Activated CD8-positive, alpha-beta memory T cell treated with anti-CD3 and anti-CD28 coated beads, Interleukin-2, amount 50 U/mL, for 1 hour (primary cell): ENCODE data around the gene AHNAK.
"Not testable (repeated sequence)": the region's sequence is repeated elsewhere in the genome, so short reads cannot be mapped to it uniquely, and the experiment has no call there.

Experiments
- DNase-seq: peaks from one replicate; pipeline ENCODE4 v3.0.0-alpha.2; 2020; ENCODE audit errors: extremely low read depth

Gene AHNAK

GRCh38 chr11:62535802-62536201 lies 10.8 kb downstream of the AHNAK start:
- no peak for DNase-seq

- no peak for DNase-seq
These were observed 11.6 kb downstream of the AHNAK start for GRCh38 chr11:62534779-62535545.

- DNase-seq: no peak
These were observed 14.5 kb downstream of the AHNAK start for GRCh38 chr11:62532096-62532495.

- DNase-seq: no peak
These were observed 29.8 kb downstream of the AHNAK start for GRCh38 chr11:62516736-62517371.

- no peak for DNase-seq
These were observed 32.5 kb downstream of the AHNAK start for GRCh38 chr11:62514151-62514550.

GRCh38 chr11:62513626-62514025 lies 33.0 kb downstream of the AHNAK start:
- DNase-seq: no peak

GRCh38 chr11:62512961-62513360 lies 33.6 kb downstream of the AHNAK start:
- no peak for DNase-seq

- DNase-seq: no peak
These were observed 38.1 kb downstream of the AHNAK start for GRCh38 chr11:62508336-62509058.

- DNase-seq: no peak
These were observed 39.5 kb downstream of the AHNAK start for GRCh38 chr11:62507125-62507422.

GRCh38 chr11:62506413-62507124 lies 40.0 kb downstream of the AHNAK start:
- DNase-seq: no peak

- no peak for DNase-seq
These were observed 41.0 kb downstream of the AHNAK start for GRCh38 chr11:62505440-62506091.

GRCh38 chr11:62505059-62505439 lies 41.6 kb downstream of the AHNAK start:
- no peak for DNase-seq

- DNase-seq: no peak
These were observed 42.2 kb downstream of the AHNAK start for GRCh38 chr11:62504158-62504973.

- DNase-seq: no peak
These were observed 44.4 kb downstream of the AHNAK start for GRCh38 chr11:62502030-62502730.

GRCh38 chr11:62501432-62501891 lies 45.1 kb downstream of the AHNAK start:
- no peak for DNase-seq

GRCh38 chr11:62500650-62501030 lies 46.0 kb downstream of the AHNAK start:
- DNase-seq: no peak

GRCh38 chr11:62499944-62500649 lies 46.5 kb downstream of the AHNAK start:
- no peak for DNase-seq

- not testable (repeated sequence) for DNase-seq
These were observed 47.2 kb downstream of the AHNAK start for GRCh38 chr11:62499311-62499943.
